ENCODE data around the gene TRIP4.
A peak's percentile ranks its signal among the peaks of the same experiment; 100 is the strongest.
"Not testable (repeated sequence)": the region's sequence is repeated elsewhere in the genome, so short reads cannot be mapped to it uniquely, and the experiment has no call there.

The TRIP4 gene

GRCh38 chr15:64490598-64491259 lies 103.1 kb downstream of the TRIP4 start:
- DNase-seq, result no peak

GRCh38 chr15:64493641-64494040 lies 106.0 kb downstream of the TRIP4 start:
- no peak for DNase-seq

DNA sequence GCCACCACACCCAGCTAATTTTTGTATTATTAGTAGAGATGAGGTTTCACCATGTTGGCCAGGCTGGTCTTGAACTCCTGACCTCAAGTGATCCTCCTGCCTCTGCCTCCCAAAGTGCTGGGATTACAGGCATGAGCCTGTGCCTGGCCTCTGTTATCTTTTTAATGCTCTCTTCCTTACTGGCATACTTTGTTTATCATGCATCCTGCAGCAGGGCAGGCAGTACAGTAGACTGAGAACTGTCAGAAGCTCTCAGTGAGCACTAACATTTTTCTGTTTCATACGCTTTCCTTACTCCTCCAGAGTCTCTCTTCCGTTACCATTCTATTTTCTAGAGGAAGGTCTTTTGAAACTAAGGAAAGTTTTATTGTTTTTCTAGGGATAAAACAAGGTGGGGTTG lies 108.3 kb downstream of the TRIP4 start:
- DNase-seq, result not testable (repeated sequence)

DNA sequence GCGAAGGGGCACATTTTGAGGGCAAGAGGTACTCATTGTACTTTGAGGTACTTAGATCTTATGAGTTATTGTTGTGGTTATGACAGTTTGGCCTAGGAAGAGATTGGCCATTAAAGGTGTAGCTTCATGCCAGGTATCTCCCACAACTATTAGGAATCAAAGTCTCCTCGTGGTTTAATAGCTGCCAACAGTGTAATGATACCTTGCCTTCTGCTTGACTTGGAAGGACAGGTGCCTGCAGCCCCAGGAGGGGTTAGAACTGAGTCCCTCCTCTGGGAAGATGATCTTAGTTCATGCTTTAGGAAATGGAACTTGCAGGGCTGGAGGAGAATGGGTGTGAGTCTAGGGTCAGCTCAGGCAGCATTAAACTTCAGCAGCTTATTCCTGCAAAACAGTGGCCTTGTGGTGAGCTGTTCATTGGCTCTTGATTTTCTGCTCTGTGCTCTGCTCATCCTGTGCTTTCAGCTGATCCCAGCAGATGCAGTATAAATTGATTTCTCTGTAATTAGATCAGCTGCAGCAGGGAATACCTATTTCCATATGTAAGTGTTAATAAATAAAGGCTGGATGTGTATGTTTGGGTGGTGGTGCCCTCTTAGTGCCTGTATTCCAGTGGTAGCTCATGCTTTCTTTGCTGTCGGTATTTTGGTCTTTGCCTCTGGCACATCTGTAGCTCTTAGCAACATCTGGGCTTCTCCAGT lies 113.2 kb downstream of the TRIP4 start:
- no peak for DNase-seq

DNA sequence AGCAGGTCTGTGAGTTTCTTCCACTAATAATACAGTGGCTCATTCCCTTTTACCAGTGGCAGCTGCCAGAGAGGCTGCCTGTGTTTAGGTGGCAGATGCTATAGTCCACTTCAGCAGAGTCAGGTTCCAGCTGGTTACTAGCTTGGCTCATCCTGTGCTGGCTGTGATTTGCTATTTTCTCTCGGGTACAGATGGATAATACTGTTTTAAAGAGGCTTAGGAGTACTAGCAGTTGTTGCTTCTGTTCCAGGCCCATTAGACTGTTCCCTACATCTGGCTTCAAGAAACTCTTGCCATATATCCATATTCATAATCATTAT lies 113.7 kb downstream of the TRIP4 start:
- DNase-seq, result no peak

DNA sequence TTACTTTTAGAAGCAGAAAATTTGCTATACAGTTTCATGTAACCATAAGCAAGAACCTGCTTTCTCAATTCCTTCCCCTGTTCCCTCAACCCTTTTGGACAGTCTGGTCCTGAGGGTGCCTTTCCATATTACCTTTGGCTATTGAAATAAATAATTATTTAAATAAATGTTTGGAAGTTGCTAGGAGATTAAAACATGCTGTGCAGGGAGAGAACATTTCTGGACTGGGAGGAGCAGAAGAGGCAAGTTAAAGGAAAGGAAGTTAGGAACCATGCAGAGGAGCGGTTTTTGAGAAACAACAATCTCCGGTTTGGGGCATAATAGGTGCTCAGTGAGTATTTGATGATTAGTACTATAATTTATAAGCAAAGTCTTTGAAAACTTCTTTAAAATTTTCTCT lies 114.5 kb downstream of the TRIP4 start:
- no peak for DNase-seq

DNA sequence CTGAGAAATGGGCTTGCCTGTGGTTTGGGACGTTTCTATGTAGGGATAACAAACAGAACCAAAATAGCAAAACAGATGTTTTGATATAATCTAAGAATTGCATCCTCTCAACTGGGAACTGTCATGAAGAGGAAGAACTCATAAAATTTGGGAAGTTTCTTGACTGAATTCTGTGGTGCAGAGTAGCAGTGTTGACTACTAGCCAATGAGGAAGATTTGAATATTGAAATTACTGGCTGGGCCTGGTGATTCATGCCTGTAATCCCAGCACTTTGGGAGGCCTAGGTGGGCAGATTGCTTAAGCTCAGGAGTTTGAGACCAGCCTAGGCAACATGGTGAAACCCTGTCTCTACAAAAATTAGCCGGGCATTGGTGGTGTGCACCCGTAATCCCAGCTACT lies 114.9 kb downstream of the TRIP4 start:
- no peak for DNase-seq

DNA sequence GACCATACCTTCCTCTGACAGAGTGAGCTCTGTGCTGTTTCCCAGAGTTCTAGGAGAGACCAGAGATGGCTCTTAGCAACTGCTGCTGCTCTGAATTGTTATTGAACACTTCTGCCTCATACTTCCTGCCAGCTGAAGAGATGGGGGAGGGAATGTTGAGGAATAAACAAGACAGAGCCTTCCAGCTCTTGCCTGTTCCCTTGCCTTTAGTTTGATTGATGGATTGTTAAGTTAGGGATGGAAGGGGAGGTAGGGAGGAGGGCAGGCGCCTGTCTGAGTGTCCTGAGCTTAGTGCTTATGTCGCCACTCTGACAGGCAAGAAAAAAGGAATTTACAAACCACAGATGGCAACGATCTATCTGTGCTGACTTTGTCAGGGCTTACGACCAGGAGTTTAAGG lies 115.6 kb downstream of the TRIP4 start:
- peak; percentile 30 for DNase-seq

DNA sequence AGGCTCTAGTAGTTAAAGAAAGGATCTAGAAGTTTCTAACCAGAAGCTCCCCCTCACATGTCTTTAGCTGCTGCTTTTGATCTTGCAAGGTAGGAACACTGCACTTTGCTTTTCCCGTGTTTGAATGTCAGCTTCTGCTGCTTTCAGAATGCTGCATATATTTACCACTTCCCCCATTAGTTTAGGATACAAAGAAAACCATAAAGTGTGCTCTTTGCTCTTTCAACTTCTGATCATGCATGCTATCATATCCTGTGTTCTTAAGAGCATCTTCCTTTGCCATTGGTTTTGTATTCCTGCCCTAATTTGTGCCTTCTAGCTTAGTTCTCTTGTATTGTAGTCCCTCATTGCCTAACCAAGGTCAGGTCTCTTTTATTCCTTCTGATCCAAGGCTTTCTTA lies 116.0 kb downstream of the TRIP4 start:
- peak; percentile 40 for DNase-seq
